Panc1 (cell line): ENCODE results near the gene MTHFD1. TPM values are rescaled to one million over a fixed set of nuclear protein-coding genes. Genes with fewer than 3 reads are reported as not detected.

ENCODE experiments used
- ATAC-seq: fragments of 200-7000 bp; cut with Tn5 transposase; 2 replicates; pipeline ENCODE4 v1.9.1; 2020; ENCODE audit warnings: mild to moderate bottlenecking, moderate library complexity
- BruUV-seq: library from RNA; stranded (reverse); fragments of 400-500 nt; replicated peaks from 2 replicates; lab custom pipeline; 2021; lab: Mats Ljungman, UMichigan
- CTCF ChIA-PET: fragments of 300-600 bp; sonication (Branson Sonifier 250); formaldehyde crosslinking; loops from one replicate; lab custom pipeline; 2022; ENCODE audit warnings: antibody characterized with exemption; lab: Charles Lee
- POLR2A ChIA-PET: fragments of 300-600 bp; sonication (Branson Sonifier 250); formaldehyde crosslinking; loops from one replicate; lab custom pipeline; 2022; ENCODE audit warnings: antibody characterized with exemption; lab: Charles Lee
- DNase-seq: peaks from one replicate; pipeline ENCODE4 v3.0.0-alpha.2; 2010; ENCODE audit warnings: low read depth, low spot score
- H3K27ac ChIP-seq: 2 replicates; pipeline ENCODE4 v1.5.1; 2011; ENCODE audit warnings: mild to moderate bottlenecking, low read length, inconsistent platforms
- H3K27me3 ChIP-seq: fragments of 200-500 bp; sonication (Bioruptor generic); 2 replicates; pipeline ENCODE4 v1.6.0; 2014; ENCODE audit warnings: low read length, inconsistent platforms; ENCODE audit not compliant: control insufficient read depth, insufficient read depth
- H3K36me3 ChIP-seq: fragments of 200-500 bp; sonication (Bioruptor generic); 2 replicates; pipeline ENCODE4 v1.5.1; 2014; ENCODE audit warnings: inconsistent platforms, mild to moderate bottlenecking, low read length, moderate library complexity; ENCODE audit not compliant: control insufficient read depth, insufficient read depth
- H3K4me1 ChIP-seq: 2 replicates; pipeline ENCODE4 v1.5.1; 2011; ENCODE audit warnings: inconsistent platforms, mild to moderate bottlenecking, low read length, moderate library complexity; ENCODE audit not compliant: control insufficient read depth, insufficient read depth
- H3K4me3 ChIP-seq, 2 experiments: 2 replicates each; pipeline ENCODE4 v1.5.1; 2011 to 2012; ENCODE audit warnings: low read depth in 2 of 2, low read length in 2 of 2, mild to moderate bottlenecking in 2 of 2, inconsistent platforms in 1 of 2, moderate library complexity in 1 of 2
- H3K9me3 ChIP-seq: fragments of 200-500 bp; sonication (Bioruptor generic); 2 replicates; pipeline ENCODE4 v1.5.1; 2014; ENCODE audit warnings: low read depth, mild to moderate bottlenecking, inconsistent platforms, low read length, moderate library complexity; ENCODE audit not compliant: control insufficient read depth, insufficient read depth
- POLR2AphosphoS5 ChIP-seq: IDR thresholded peaks from 2 replicates; pipeline ENCODE4 v1.6.1; 2012; ENCODE audit warnings: mild to moderate bottlenecking, low read depth, low read length, moderate library complexity
- SIN3A ChIP-seq: IDR thresholded peaks from 2 replicates; pipeline ENCODE4 v1.6.1; 2012; ENCODE audit warnings: low read depth, mild to moderate bottlenecking, low read length, moderate library complexity, borderline replicate concordance; ENCODE audit not compliant: insufficient read depth
- TCF7L2 ChIP-seq: IDR thresholded peaks from 2 replicates; pipeline ENCODE4 v1.6.1; 2011; ENCODE audit warnings: mild to moderate bottlenecking, low read depth, low read length, inconsistent platforms
- in situ Hi-C: cut with HindIII; loops from 2 replicates; pipeline ENCODE4 v1.10.0; 2016; ENCODE audit warnings: low sequenced_read_pairs, low pct_unique_long_range_greater_than_20kb
- intact Hi-C: fragments of 100-400 bp; cut with micrococcal nuclease; formaldehyde crosslinking; loops from one replicate; pipeline ENCODE4 v1.10.0; 2022; ENCODE audit not compliant: unreplicated experiment
- total RNA-seq: library from RNA; stranded (reverse); gene quantifications from one replicate; pipeline ENCODE4 v1.2.1, GENCODE V29; 2021; ENCODE audit not compliant: unreplicated experiment
- TF ChIP-seq, protein P1 (sequence below): fragments of 450-650 bp; IDR thresholded peaks from 2 replicates; pipeline ENCODE4 v1.5.1; 2017; ENCODE audit warnings: mild to moderate bottlenecking
- TF ChIP-seq, protein P2 (sequence below), 2 experiments: IDR thresholded peaks; 2 replicates each; pipeline ENCODE4 v1.6.1; 2011 to 2012; ENCODE audit warnings: low read depth in 2 of 2, control low read depth in 1 of 2, low read length in 1 of 2, mild to moderate bottlenecking in 1 of 2, moderate library complexity in 1 of 2; ENCODE audit not compliant: insufficient read depth in 1 of 2

Gene MTHFD1
- total RNA-seq, 1 experiment from 2014 or later: 141 TPM

DNA sequence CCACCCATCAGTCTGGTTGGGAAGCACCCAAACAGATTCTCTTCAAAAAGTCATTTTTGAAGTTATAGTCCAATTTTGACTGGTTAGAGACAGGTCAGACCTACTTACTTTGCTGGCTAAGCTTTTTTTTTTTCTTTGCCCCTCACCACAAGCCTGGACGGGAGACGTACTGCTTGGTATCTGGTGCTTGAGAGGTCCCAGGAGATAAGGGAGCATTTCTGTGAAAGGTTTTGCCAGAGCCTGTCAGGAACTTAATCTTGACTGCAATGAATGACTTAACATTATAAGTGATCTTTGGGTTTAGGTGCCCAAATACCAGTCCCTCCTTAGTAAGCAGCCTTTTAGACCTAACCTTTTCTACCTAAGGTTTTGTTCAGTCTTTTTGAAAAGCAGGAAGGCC lies 6.3 kb downstream of the MTHFD1 start:
- ChIA-PET POLR2A (no interaction called here), CTCF (interaction anchor here (0.6 kb wide), 1 partner anchor 221 kb away, joined by 3 read pairs; no protein-coding TSS in a partner anchor)
- no peak for ATAC-seq
- Histone ChIP-seq H3K27me3 (no peaks in the 10 kb centered on the region), H3K9me3 (no peaks in the 10 kb centered on the region), H3K27ac (no peak overlapping the region), H3K4me1 (no peaks in the 10 kb centered on the region), H3K4me3 (no peak overlapping the region), H3K36me3 (no peaks in the 10 kb centered on the region; the same call in 1 of the 2 replicates)
- in situ Hi-C loops: no loop called here
- intact Hi-C loops: loop anchor here (10.0 kb wide), 1 partner anchor 50 kb away; no protein-coding TSS in a partner anchor
- DNase-seq: no peak
- TF ChIP-seq, protein P1, sequence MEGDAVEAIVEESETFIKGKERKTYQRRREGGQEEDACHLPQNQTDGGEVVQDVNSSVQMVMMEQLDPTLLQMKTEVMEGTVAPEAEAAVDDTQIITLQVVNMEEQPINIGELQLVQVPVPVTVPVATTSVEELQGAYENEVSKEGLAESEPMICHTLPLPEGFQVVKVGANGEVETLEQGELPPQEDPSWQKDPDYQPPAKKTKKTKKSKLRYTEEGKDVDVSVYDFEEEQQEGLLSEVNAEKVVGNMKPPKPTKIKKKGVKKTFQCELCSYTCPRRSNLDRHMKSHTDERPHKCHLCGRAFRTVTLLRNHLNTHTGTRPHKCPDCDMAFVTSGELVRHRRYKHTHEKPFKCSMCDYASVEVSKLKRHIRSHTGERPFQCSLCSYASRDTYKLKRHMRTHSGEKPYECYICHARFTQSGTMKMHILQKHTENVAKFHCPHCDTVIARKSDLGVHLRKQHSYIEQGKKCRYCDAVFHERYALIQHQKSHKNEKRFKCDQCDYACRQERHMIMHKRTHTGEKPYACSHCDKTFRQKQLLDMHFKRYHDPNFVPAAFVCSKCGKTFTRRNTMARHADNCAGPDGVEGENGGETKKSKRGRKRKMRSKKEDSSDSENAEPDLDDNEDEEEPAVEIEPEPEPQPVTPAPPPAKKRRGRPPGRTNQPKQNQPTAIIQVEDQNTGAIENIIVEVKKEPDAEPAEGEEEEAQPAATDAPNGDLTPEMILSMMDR: no peak
- TF ChIP-seq POLR2AphosphoS5: no peak
- no peak for TF ChIP-seq TCF7L2
- TF ChIP-seq, protein P2, sequence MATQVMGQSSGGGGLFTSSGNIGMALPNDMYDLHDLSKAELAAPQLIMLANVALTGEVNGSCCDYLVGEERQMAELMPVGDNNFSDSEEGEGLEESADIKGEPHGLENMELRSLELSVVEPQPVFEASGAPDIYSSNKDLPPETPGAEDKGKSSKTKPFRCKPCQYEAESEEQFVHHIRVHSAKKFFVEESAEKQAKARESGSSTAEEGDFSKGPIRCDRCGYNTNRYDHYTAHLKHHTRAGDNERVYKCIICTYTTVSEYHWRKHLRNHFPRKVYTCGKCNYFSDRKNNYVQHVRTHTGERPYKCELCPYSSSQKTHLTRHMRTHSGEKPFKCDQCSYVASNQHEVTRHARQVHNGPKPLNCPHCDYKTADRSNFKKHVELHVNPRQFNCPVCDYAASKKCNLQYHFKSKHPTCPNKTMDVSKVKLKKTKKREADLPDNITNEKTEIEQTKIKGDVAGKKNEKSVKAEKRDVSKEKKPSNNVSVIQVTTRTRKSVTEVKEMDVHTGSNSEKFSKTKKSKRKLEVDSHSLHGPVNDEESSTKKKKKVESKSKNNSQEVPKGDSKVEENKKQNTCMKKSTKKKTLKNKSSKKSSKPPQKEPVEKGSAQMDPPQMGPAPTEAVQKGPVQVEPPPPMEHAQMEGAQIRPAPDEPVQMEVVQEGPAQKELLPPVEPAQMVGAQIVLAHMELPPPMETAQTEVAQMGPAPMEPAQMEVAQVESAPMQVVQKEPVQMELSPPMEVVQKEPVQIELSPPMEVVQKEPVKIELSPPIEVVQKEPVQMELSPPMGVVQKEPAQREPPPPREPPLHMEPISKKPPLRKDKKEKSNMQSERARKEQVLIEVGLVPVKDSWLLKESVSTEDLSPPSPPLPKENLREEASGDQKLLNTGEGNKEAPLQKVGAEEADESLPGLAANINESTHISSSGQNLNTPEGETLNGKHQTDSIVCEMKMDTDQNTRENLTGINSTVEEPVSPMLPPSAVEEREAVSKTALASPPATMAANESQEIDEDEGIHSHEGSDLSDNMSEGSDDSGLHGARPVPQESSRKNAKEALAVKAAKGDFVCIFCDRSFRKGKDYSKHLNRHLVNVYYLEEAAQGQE (IDR thresholded peaks at IDR 0.05; ENCODE audit: insufficient read depth in 1 of 2, low read depth in 2 of 2, low read length in 1 of 2): no peak
- no peak for TF ChIP-seq SIN3A
- BruUV-seq: no TSS peak

DNA sequence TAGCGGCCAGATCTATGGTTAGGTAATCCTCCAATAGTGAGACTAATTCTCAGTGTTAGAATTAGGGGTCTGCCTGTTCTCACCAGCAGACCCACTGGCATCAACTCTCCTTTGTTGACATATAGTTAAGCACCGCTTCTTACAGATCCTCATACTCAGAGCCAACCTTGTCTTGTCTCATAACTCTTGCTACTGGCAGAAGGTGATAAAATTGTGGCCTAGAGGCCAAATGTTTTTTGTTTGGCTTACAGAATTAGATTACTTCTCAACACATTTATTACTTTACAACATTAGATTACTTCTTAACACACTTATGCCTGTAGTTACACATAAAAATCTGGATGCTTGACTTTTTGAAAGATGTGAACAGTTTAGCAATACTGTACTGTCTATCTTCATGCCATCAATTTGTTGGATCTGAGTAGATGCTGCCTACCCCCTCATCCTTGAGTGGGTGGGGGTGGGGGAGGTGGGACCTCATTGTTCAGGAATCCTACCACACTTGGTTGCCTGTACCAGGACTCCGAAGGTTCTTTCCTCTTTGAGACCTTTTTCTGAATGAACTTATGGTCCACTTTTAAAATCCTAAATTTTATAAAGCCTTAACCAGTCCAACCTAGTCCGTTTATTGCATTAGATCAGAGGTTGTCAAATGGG lies 7.0 kb downstream of the MTHFD1 start:
- DNase-seq: no peak
- H3K36me3 ChIP-seq: no peaks in the 10 kb centered on the region; the same call in 1 of the 2 replicates
- intact Hi-C loops: loop anchor here (10.0 kb wide), 1 partner anchor 50 kb away; no protein-coding TSS in a partner anchor
- no TSS peak for BruUV-seq
- POLR2A ChIA-PET: no interaction called here
- CTCF ChIA-PET: no interaction called here
- no peak for ATAC-seq
- no peaks in the 10 kb centered on the region for H3K4me1 ChIP-seq
- H3K27ac ChIP-seq: no peak overlapping the region
- in situ Hi-C loops: no loop called here
- no peak overlapping the region for H3K4me3 ChIP-seq
- TF ChIP-seq, protein P2 (IDR thresholded peaks at IDR 0.05; ENCODE audit: insufficient read depth in 1 of 2, low read depth in 2 of 2, low read length in 1 of 2): no peak
- no peak for TF ChIP-seq TCF7L2
- TF ChIP-seq, protein P1: no peak
- no peak for TF ChIP-seq POLR2AphosphoS5
- no peak for TF ChIP-seq SIN3A
- H3K27me3 ChIP-seq: no peaks in the 10 kb centered on the region
- no peaks in the 10 kb centered on the region for H3K9me3 ChIP-seq
